AG09309 (cell line): ENCODE results near the gene CKLF.
"Not testable (repeated sequence)": the region's sequence is repeated elsewhere in the genome, so short reads cannot be mapped to it uniquely, and the experiment has no call there.

Experiments used
- DNase-seq: peaks from one replicate; pipeline ENCODE4 v3.0.0-alpha.2; 2010; ENCODE audit warnings: low read depth
- H3K4me3 ChIP-seq: 2 replicates; pipeline ENCODE4 v1.5.1; 2011; ENCODE audit warnings: mild to moderate bottlenecking, low read depth, low read length, moderate library complexity; ENCODE audit not compliant: control insufficient read depth
- TF ChIP-seq, protein P1 (sequence below): IDR thresholded peaks from 2 replicates; pipeline ENCODE4 v1.5.1; 2011; ENCODE audit warnings: mild to moderate bottlenecking, low read depth, low read length, inconsistent platforms; ENCODE audit not compliant: insufficient read depth, control insufficient read depth; ENCODE audit errors: missing control alignments

Gene CKLF

DNA sequence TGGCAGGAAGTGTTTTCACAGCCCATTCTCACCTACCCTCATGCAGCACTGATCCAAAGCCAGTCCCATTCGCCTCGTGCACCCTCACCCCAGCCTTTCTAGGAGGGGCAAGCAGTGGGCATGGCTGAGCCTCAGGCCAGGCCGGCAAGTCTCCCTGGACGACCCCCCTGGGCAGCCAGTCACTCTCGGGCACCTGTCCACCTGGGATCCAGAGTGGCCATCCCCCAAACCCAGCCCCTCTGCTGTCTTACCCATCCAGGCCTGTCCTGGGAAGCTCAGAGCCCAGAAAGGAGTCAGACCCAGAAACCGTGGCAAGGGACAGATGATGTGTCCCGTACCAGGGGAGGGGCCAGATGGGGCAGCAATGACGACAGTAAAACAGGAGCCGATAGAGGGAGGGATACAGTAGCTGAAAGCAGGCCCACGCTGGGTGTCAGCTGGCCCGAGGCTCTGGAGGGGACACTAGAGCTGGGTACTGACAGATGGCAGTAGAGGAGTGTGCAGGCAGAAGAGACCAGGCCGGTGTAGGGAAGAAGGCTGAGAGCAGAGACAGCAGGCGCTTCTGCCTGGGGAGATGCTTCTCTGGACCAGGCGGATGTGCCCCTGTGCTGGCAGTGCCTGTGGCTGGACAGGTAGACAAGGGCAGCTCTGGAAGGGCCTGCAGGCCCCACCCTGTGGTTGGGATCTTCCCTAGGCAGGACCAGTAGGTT lies 57.9 kb downstream of the CKLF start:
- no peak for DNase-seq

DNA sequence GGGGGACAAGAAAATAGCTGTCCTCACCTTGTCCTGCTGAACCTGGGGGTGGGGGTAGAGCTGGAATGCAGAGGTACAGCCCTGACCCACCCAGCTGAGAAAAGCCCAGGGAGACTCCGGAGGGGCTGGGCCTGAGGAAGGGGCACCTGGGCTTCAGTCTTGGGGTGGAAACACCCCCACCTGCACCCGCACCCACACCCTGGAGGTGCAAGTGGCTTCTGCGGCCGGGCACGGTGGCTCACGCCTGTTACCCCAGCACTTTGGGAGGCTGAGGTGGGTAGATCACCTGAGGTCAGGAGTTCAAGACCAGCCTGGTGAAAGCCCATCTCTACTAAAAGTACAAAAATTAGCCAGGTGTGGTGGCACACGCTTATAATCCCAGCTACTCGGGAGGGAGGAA lies 59.5 kb downstream of the CKLF start:
- H3K4me3 ChIP-seq, DNase-seq: not testable (repeated sequence)

More for the DNA sequence above, 57.9 kb downstream of the CKLF start:
- H3K4me3 ChIP-seq, result no peak overlapping the region
- TF ChIP-seq, protein P1, sequence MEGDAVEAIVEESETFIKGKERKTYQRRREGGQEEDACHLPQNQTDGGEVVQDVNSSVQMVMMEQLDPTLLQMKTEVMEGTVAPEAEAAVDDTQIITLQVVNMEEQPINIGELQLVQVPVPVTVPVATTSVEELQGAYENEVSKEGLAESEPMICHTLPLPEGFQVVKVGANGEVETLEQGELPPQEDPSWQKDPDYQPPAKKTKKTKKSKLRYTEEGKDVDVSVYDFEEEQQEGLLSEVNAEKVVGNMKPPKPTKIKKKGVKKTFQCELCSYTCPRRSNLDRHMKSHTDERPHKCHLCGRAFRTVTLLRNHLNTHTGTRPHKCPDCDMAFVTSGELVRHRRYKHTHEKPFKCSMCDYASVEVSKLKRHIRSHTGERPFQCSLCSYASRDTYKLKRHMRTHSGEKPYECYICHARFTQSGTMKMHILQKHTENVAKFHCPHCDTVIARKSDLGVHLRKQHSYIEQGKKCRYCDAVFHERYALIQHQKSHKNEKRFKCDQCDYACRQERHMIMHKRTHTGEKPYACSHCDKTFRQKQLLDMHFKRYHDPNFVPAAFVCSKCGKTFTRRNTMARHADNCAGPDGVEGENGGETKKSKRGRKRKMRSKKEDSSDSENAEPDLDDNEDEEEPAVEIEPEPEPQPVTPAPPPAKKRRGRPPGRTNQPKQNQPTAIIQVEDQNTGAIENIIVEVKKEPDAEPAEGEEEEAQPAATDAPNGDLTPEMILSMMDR, result no peak

DNA sequence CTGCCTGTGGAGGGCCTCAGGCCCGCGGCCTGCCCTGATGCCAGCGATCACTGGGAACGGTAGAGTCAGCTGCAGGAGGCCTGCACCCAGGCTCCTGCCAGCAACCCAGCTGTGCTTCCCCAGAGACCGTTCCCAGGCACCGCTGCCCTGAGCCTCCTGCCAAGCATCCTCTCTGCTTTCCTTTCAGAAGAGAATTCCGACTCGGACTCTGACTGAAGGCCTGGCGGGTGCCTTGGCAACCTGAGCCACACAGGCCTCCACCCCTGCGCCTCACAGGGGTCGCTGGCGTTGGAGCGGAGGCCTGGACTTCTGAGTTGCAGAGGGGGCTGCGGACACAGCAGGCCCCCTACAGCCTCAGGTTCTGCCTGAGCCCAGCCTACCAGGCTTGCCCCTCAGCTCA lies 60.0 kb downstream of the CKLF start:
- no peak for DNase-seq
- H3K4me3 ChIP-seq, result no peak overlapping the region
- TF ChIP-seq, protein P1, result no peak

DNA sequence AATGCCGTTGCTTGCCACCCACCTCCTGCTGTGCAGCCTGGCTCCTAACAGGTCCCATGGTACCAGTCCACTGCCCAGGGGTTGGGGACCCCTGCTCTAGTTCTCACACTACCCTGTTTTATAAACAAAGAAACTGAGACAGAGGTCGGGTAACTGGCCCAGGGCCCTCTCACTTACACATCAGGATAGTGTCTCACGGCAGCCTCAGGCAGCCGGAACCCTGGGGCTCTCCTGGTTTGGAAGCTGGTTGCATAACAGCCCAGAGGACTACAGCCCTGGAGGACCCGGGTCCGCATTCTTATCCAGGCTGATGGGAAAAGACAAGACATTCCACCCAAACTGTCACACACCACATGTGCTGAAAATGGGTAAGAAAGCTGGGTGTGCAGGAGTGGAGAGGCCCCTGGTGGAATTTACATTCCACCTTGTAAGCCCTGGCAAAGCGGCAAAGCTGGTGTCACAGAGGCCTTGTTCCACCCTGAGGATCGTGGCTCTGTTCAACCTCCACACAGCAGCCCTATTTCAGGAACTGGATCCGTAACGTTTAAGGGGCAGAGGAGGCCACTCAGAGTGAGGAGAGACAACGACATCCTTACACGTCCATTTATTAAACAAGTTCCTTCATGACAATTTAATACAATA lies 61.9 kb downstream of the CKLF start:
- TF ChIP-seq, protein P1, result no peak
- no peak for DNase-seq
- H3K4me3 ChIP-seq, result no peak overlapping the region
